HG03139 (cell line): ENCODE results near the gene SEPTIN7.

Source experiments
- ATAC-seq: cut with Tn5 transposase; IDR thresholded peaks from one replicate; pipeline ENCODE4 v1.9.1; 2021; ENCODE audit not compliant: unreplicated experiment

SEPTIN7 gene

GRCh38 chr7:35785250-35785649, 15.6 kb upstream of the SEPTIN7 start:
- no peak for ATAC-seq

GRCh38 chr7:35787925-35788324, 12.9 kb upstream of the SEPTIN7 start:
- no peak for ATAC-seq

GRCh38 chr7:35792472-35792871, 8.4 kb upstream of the SEPTIN7 start:
- no peak for ATAC-seq

- no peak for ATAC-seq
Measured at GRCh38 chr7:35792873-35793489, 7.9 kb upstream of the SEPTIN7 start.

GRCh38 chr7:35797311-35797710, 3.5 kb upstream of the SEPTIN7 start:
- ATAC-seq: no peak

- ATAC-seq: peak; percentile 44
Measured at GRCh38 chr7:35799846-35800717, 775 bp upstream of the SEPTIN7 start.

- peak; percentile 29 for ATAC-seq
Measured at GRCh38 chr7:35801392-35802101, 690 bp downstream of the SEPTIN7 start.

- ATAC-seq: no peak
Measured at GRCh38 chr7:35802102-35802466, 1.2 kb downstream of the SEPTIN7 start.

GRCh38 chr7:35802649-35803048, 1.8 kb downstream of the SEPTIN7 start:
- ATAC-seq: no peak

- ATAC-seq: no peak
Measured at GRCh38 chr7:35804231-35804970, 3.5 kb downstream of the SEPTIN7 start.

- ATAC-seq: no peak
Measured at GRCh38 chr7:35805876-35806275, 5.0 kb downstream of the SEPTIN7 start.

- ATAC-seq: no peak
Measured at GRCh38 chr7:35816514-35816913, 15.7 kb downstream of the SEPTIN7 start.

- no peak for ATAC-seq
Measured at GRCh38 chr7:35817181-35817580, 16.3 kb downstream of the SEPTIN7 start.

GRCh38 chr7:35817930-35818329, 17.1 kb downstream of the SEPTIN7 start:
- ATAC-seq: no peak

GRCh38 chr7:35818513-35818912, 17.7 kb downstream of the SEPTIN7 start:
- ATAC-seq: no peak

GRCh38 chr7:35819310-35819709, 18.5 kb downstream of the SEPTIN7 start:
- ATAC-seq: no peak

- ATAC-seq: no peak
Measured at GRCh38 chr7:35819954-35820703, 19.3 kb downstream of the SEPTIN7 start.

GRCh38 chr7:35820858-35821257, 20.0 kb downstream of the SEPTIN7 start:
- ATAC-seq: no peak

- no peak for ATAC-seq
Measured at GRCh38 chr7:35823440-35823839, 22.6 kb downstream of the SEPTIN7 start.

GRCh38 chr7:35825974-35826373, 25.1 kb downstream of the SEPTIN7 start:
- ATAC-seq: no peak
